T-helper 2 cell treated with Interferon-gamma antibody and Interleukin-4, amounts not matched to agents 100 ng/mL and 5 ng/mL, for 36 hours (primary cell): ENCODE data around the gene NDUFA8. TPM values are rescaled to one million over a fixed set of nuclear protein-coding genes. Genes with fewer than 3 reads are reported as not detected.

ENCODE experiments used
- intact Hi-C: fragments of 100-400 bp; cut with micrococcal nuclease; formaldehyde crosslinking; loops from one replicate; pipeline ENCODE4 v1.15.1; 2023
- total RNA-seq: library from RNA; stranded (reverse); gene quantifications from 2 replicates; pipeline ENCODE4 v1.2.3, GENCODE V29; 2022

The NDUFA8 gene
- total RNA-seq = 39.1 and 40.5 TPM in 2 replicates

GRCh38 chr9:122159026-122159924 lies at the start of gene NDUFA8, which contains the start of gene MORN5:
Gene NDUFA8 (minus strand): TSS chr9:122159779. CDS start chr9:122159677, 102 bp downstream.
Gene MORN5 (plus strand): TSS chr9:122159908. CDS start chr9:122159973, 65 bp downstream.
- intact Hi-C loops = loop anchor here (1.0 to 2.0 kb wide), 4 partner anchors 34 to 105 kb away; partner anchors contain the start of genes MRRF, RBM18 and TTLL11

- intact Hi-C loops = no loop called here
Measured at GRCh38 chr9:122207096-122207495, 47.5 kb upstream of the NDUFA8 start.

- intact Hi-C loops = no loop called here
Measured at GRCh38 chr9:122206118-122207046, 46.8 kb upstream of the NDUFA8 start.

GRCh38 chr9:122205176-122205575 lies 45.6 kb upstream of the NDUFA8 start:
- intact Hi-C loops = no loop called here

GRCh38 chr9:122204491-122204890 lies 44.9 kb upstream of the NDUFA8 start:
- intact Hi-C loops = no loop called here

GRCh38 chr9:122204055-122204454 lies 44.5 kb upstream of the NDUFA8 start:
- intact Hi-C loops = no loop called here

GRCh38 chr9:122202111-122202510 lies 42.5 kb upstream of the NDUFA8 start:
- intact Hi-C loops = no loop called here

GRCh38 chr9:122201641-122202040 lies 42.1 kb upstream of the NDUFA8 start:
- intact Hi-C loops = no loop called here

GRCh38 chr9:122200960-122201595 lies 41.5 kb upstream of the NDUFA8 start:
- intact Hi-C loops = no loop called here

GRCh38 chr9:122197882-122198281 lies 38.3 kb upstream of the NDUFA8 start:
- intact Hi-C loops = no loop called here

GRCh38 chr9:122197426-122197825 lies 37.8 kb upstream of the NDUFA8 start:
- intact Hi-C loops = no loop called here

GRCh38 chr9:122195875-122196274 lies 36.3 kb upstream of the NDUFA8 start:
- intact Hi-C loops = no loop called here

GRCh38 chr9:122193651-122194050 lies 34.1 kb upstream of the NDUFA8 start:
- intact Hi-C loops = no loop called here

GRCh38 chr9:122192914-122193525 lies 33.4 kb upstream of the NDUFA8 start:
- intact Hi-C loops = no loop called here

- intact Hi-C loops = no loop called here
Measured at GRCh38 chr9:122192261-122192875, 32.8 kb upstream of the NDUFA8 start.

- intact Hi-C loops = no loop called here
Measured at GRCh38 chr9:122191584-122191983, 32.0 kb upstream of the NDUFA8 start.

- intact Hi-C loops = no loop called here
Measured at GRCh38 chr9:122190597-122191381, 31.2 kb upstream of the NDUFA8 start.

- intact Hi-C loops = no loop called here
Measured at GRCh38 chr9:122188369-122188768, 28.8 kb upstream of the NDUFA8 start.

- intact Hi-C loops = no loop called here
Measured at GRCh38 chr9:122186777-122187470, 27.3 kb upstream of the NDUFA8 start.
